Measurements from ENCODE around the gene ABCC12.

Gene ABCC12

GRCh38 chr16:48157302-48157701, 1.5 kb upstream of the ABCC12 start:
- TF ChIP-seq ZNF274 (IDR thresholded peaks at IDR 0.05; ENCODE audit: low read depth, low read length) = no peak
- H3K4me3 ChIP-seq (ENCODE audit: low read length) = no peak overlapping the region

DNA sequence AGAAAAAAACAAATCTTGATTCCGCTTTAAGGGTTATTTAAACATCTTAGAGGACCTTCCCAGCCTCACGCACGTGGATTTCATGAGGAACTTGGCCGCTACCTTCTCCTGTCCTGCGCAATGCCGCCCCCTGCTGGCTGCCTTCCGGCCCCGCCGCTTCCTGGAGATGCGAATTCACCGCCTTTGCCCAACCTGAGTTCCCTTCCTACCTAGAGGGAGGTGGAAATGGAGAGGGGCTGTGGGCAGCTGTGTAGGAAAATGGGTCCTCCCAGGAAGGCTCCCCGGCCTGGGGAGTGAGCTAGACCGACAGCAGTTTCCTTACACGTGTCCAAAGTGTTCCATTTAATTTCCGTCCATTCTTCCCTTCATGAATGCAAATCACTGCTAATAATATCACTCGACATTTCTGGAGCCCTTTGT, 1.0 kb upstream of the ABCC12 start:
- H3K4me3 ChIP-seq (ENCODE audit: low read length) = no peak overlapping the region; the same call in 1 of the 2 replicates
- no peak for TF ChIP-seq ZNF274 (IDR thresholded peaks at IDR 0.05; ENCODE audit: low read depth, low read length)

- no peak overlapping the region for H3K4me3 ChIP-seq (ENCODE audit: low read length)
- no peak for TF ChIP-seq ZNF274 (IDR thresholded peaks at IDR 0.05; ENCODE audit: low read depth, low read length)
Measured at GRCh38 chr16:48153774-48154173, 2.0 kb downstream of the ABCC12 start.

DNA sequence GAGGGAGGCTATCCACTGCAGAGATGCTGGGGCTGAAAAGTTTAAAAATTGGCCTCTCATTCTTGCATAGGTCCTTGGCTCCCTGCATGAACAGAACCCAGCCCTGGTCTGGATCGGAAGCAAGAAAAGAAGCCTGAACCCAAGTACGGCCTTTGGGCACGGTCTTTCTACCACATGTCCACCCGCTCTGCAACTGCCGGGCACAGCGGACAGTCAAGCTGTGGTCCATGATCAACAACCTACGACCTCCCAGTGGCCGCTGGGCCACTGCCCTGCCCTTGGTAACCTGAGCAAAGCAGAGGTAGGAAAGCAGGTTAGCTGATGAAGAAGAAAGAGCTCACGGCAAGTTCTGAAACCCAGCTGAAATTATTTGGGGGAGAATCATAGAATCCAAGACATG, 3.6 kb downstream of the ABCC12 start:
- no peak for TF ChIP-seq ZNF274 (IDR thresholded peaks at IDR 0.05; ENCODE audit: low read depth, low read length)
- no peak overlapping the region for H3K4me3 ChIP-seq (ENCODE audit: low read length)

- H3K4me3 ChIP-seq (ENCODE audit: low read length) = no peak overlapping the region
- no peak for TF ChIP-seq ZNF274 (IDR thresholded peaks at IDR 0.05; ENCODE audit: low read depth, low read length)
Measured at GRCh38 chr16:48150707-48151106, 5.1 kb downstream of the ABCC12 start.

DNA sequence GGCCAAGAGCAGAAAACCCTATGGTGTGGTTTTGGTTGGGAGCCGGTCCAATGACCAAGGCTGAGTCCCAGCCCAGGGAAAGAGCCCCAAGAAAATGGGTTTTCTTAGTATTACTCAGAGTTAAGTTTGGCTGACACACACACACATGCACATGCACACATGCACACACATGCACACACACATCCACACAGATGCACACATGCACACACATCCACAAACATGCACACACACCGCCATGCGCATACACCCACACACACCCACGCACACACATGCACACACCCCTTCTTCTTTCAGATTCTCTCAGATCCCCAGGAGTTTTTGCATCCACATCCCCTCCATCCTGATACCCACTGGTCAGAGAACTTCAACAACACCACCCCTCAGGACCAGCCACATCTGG, 9.1 kb downstream of the ABCC12 start:
- TF ChIP-seq ZNF274 (IDR thresholded peaks at IDR 0.05; ENCODE audit: low read depth, low read length) = no peak

GRCh38 chr16:48146131-48146530, 9.7 kb downstream of the ABCC12 start:
- no peak overlapping the region for H3K4me3 ChIP-seq (ENCODE audit: low read length)
- no peak for TF ChIP-seq ZNF274 (IDR thresholded peaks at IDR 0.05; ENCODE audit: low read depth, low read length)

More for the DNA sequence above, 9.1 kb downstream of the ABCC12 start:
- no peak overlapping the region for H3K4me3 ChIP-seq (ENCODE audit: low read length)

DNA sequence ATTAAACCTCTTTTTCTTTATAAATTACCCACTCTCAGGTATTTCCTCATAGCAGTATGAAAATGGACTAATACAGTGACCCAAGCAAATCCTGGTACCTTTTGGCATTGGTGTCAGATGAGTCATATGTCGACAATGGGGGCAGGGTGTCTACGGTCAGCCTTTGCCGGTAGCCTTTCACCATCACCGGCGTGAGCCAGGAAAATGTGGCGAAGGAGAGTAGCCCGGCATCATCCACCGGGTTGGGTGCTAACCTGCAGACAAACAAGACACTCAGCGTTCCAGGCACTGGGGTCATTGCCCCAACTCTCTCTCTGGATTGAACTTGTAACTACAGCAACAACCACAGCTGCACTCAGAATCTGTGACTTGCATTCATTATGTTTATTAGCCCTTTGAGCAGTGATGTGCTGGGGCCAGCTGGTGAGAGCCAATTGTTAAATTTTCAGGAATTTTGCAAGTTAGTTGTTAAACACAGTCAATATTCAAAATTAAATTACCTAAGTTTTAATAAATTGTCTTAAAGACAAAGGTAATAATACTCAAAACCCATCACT, 11.9 kb downstream of the ABCC12 start:
- no peak overlapping the region for H3K4me3 ChIP-seq (ENCODE audit: low read length)
- TF ChIP-seq ZNF274 (IDR thresholded peaks at IDR 0.05; ENCODE audit: low read depth, low read length) = no peak

GRCh38 chr16:48140821-48141220, 15.0 kb downstream of the ABCC12 start:
- H3K4me3 ChIP-seq (ENCODE audit: low read length) = no peak overlapping the region
- no peak for TF ChIP-seq ZNF274 (IDR thresholded peaks at IDR 0.05; ENCODE audit: low read depth, low read length)

GRCh38 chr16:48139517-48139916, 16.3 kb downstream of the ABCC12 start:
- TF ChIP-seq ZNF274 (IDR thresholded peaks at IDR 0.05; ENCODE audit: low read depth, low read length) = no peak
- no peak overlapping the region for H3K4me3 ChIP-seq (ENCODE audit: low read length)

GRCh38 chr16:48138543-48138942, 17.2 kb downstream of the ABCC12 start:
- no peak overlapping the region for H3K4me3 ChIP-seq (ENCODE audit: low read length)
- no peak for TF ChIP-seq ZNF274 (IDR thresholded peaks at IDR 0.05; ENCODE audit: low read depth, low read length)

DNA sequence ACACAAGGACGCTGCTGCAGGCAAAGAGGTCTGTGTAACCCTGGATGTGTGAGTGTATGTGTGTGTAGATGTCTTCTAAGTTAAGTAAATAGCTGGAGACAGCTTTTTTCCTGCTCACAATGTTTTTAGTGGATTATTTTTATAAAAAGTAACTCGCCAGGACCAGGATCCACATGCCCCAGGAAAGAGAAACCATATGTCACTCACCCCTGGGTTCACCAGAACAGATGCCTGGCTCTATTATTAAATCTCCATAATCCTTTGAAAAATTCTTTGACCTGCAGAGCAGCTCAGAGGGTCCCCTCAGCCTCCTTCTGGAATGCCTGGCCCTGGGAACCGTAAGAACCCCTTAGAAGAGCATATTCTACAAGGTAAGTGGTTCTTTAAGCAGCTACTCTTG, 18.0 kb downstream of the ABCC12 start:
- no peak overlapping the region for H3K4me3 ChIP-seq (ENCODE audit: low read length)
- TF ChIP-seq ZNF274 (IDR thresholded peaks at IDR 0.05; ENCODE audit: low read depth, low read length) = no peak

DNA sequence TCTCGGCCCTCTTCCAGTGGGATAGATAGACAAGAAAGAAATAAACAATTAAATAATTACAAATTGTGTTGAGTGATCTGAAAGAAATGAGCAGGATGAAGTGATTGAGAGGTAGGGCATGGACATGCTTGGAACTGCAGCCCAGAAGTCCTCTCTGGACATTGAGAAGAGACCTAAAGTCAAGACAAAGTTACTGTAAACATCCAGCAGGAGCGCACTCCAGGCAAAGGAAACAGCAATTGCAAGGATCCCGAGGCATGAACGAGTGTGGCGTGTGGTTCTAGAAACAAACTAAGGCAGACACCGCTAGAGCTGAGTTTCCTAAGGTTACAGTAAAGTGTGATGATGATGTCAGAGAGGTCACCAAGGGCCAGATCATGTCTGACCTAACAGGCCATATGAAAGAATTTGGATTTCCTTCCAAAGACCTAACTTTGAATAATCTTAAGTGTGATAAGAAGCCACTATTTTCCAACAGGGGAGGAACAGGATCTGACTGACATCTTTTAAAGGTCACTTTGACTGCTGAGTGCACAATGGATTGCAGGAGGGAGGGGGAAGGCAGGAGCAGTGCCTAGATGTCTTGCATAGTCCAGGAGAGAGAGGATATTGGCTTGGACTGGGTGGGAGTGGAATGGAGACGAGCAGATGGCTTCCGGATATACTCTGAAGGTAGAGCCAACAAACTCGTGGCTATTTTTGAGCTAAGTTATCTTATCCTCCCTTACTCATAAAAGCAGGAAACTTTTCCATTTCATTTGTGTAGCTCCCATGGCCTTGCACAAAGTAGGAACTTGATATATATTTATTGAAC, 19.0 kb downstream of the ABCC12 start:
- no peak overlapping the region for H3K4me3 ChIP-seq (ENCODE audit: low read length)
- no peak for TF ChIP-seq ZNF274 (IDR thresholded peaks at IDR 0.05; ENCODE audit: low read depth, low read length)

GRCh38 chr16:48133455-48134211, 22.2 kb downstream of the ABCC12 start:
- no peak for TF ChIP-seq ZNF274 (IDR thresholded peaks at IDR 0.05; ENCODE audit: low read depth, low read length)
- no peak overlapping the region for H3K4me3 ChIP-seq (ENCODE audit: low read length)

GRCh38 chr16:48132696-48133095, 23.1 kb downstream of the ABCC12 start:
- TF ChIP-seq ZNF274 (IDR thresholded peaks at IDR 0.05; ENCODE audit: low read depth, low read length) = no peak
- no peak overlapping the region for H3K4me3 ChIP-seq (ENCODE audit: low read length)

All from GM08714 (cell line).